ENCODE data around the gene ARPC5L.
"Not testable (repeated sequence)": the region's sequence is repeated elsewhere in the genome, so short reads cannot be mapped to it uniquely, and the experiment has no call there.

ARPC5L gene

GRCh38 chr9:124840300-124840833 lies 21.6 kb upstream of the ARPC5L start:
- DNase-seq: no peak

GRCh38 chr9:124841075-124841821 lies 20.7 kb upstream of the ARPC5L start:
- DNase-seq: no peak

GRCh38 chr9:124843456-124844034 lies 18.4 kb upstream of the ARPC5L start:
- no peak for DNase-seq

- no peak for DNase-seq
Measured at GRCh38 chr9:124844291-124844690, 17.6 kb upstream of the ARPC5L start.

- not testable (repeated sequence) for DNase-seq
Measured at GRCh38 chr9:124846467-124846866, 15.5 kb upstream of the ARPC5L start.

- no peak for DNase-seq
Measured at GRCh38 chr9:124846969-124847368, 15.0 kb upstream of the ARPC5L start.

- no peak for DNase-seq
Measured at GRCh38 chr9:124849801-124850200, 12.1 kb upstream of the ARPC5L start.

GRCh38 chr9:124852121-124852828 lies 9.7 kb upstream of the ARPC5L start:
- DNase-seq: no peak

- DNase-seq: peak in 44 of 56 donors; percentile 6 to 82 (median 50)
Measured at GRCh38 chr9:124852829-124853531, 8.9 kb upstream of the ARPC5L start, which contains the start of gene WDR38. Gene WDR38 (plus strand): TSS chr9:124853460. CDS start chr9:124853532, 72 bp downstream.

- peak in 1 of 56 donors; percentile 73 for DNase-seq
Measured at GRCh38 chr9:124853605-124854143, 8.3 kb upstream of the ARPC5L start.

GRCh38 chr9:124854161-124854560 lies 7.8 kb upstream of the ARPC5L start:
- DNase-seq: no peak

GRCh38 chr9:124854822-124855221 lies 7.1 kb upstream of the ARPC5L start:
- DNase-seq: no peak

- DNase-seq: no peak
Measured at GRCh38 chr9:124855566-124855943, 6.4 kb upstream of the ARPC5L start.

- peak in 1 of 56 donors; percentile 11 for DNase-seq
Measured at GRCh38 chr9:124855944-124856765, 5.8 kb upstream of the ARPC5L start.

- DNase-seq: no peak
Measured at GRCh38 chr9:124857533-124858162, 4.3 kb upstream of the ARPC5L start.

- no peak for DNase-seq
Measured at GRCh38 chr9:124858330-124859046, 3.4 kb upstream of the ARPC5L start.

- DNase-seq: no peak
Measured at GRCh38 chr9:124859803-124860581, 1.9 kb upstream of the ARPC5L start.
